ENCODE data around the gene ARHGAP24. TPM values are rescaled to one million over a fixed set of nuclear protein-coding genes. Genes with fewer than 3 reads are reported as not detected.
"Not testable (repeated sequence)": the region's sequence is repeated elsewhere in the genome, so short reads cannot be mapped to it uniquely, and the experiment has no call there.

Gene ARHGAP24
- total RNA-seq, 1 donor from 2014 or later: 11.1 TPM

- DNase-seq (ENCODE audit: low read depth) (no peak), FAIRE-seq (no peak)
- H3K36me3 ChIP-seq (ENCODE audit: control insufficient read depth, insufficient read depth, low read length): no peaks in the 10 kb centered on the region
- H3K4me3 ChIP-seq (ENCODE audit: low read depth, low read length): no peak overlapping the region
- TF ChIP-seq CTCF (IDR thresholded peaks at IDR 0.05; ENCODE audit: insufficient read depth, low read length, severe bottlenecking): no peak
- no peaks in the 10 kb centered on the region for H3K27me3 ChIP-seq (ENCODE audit: control insufficient read depth, insufficient read depth, low read length)
Observed at GRCh38 chr4:85961887-85962286, 486.9 kb downstream of the ARHGAP24 start.

- no peak for DNase-seq (ENCODE audit: low read depth)
- no peak overlapping the region for H3K4me3 ChIP-seq (ENCODE audit: low read depth, low read length)
- no peak for TF ChIP-seq CTCF (IDR thresholded peaks at IDR 0.05; ENCODE audit: insufficient read depth, low read length, severe bottlenecking)
- no peaks in the 10 kb centered on the region for H3K27me3 ChIP-seq (ENCODE audit: control insufficient read depth, insufficient read depth, low read length)
- FAIRE-seq: no peak
- no peaks in the 10 kb centered on the region for H3K36me3 ChIP-seq (ENCODE audit: control insufficient read depth, insufficient read depth, low read length)
Observed at GRCh38 chr4:85963231-85963630, 488.3 kb downstream of the ARHGAP24 start.

DNA sequence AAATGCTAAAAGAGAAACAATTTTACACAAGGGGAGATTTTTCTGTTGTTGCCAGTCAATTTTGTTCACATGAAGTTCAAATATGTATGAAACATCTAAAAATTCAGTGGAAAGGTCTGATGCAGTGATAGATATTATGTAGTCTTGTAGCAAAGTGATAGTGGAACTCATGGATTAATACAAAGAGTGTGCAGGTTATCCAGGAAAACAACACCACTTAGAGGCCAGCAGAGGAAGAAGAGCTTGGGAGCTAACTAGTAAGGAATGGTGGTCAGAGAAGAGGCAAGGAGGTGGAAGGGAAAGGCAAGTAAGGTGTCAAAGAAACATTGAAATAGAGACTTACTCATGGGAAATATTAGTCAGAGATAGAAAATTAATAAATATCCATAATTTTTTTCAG is 489.3 kb downstream of the ARHGAP24 start:
- Histone ChIP-seq H3K4me3 (ENCODE audit: low read depth, low read length) (no peak overlapping the region), H3K27me3 (ENCODE audit: control insufficient read depth, insufficient read depth, low read length) (no peaks in the 10 kb centered on the region), H3K36me3 (ENCODE audit: control insufficient read depth, insufficient read depth, low read length) (no peaks in the 10 kb centered on the region)
- DNase-seq (ENCODE audit: low read depth): no peak
- no peak for TF ChIP-seq CTCF (IDR thresholded peaks at IDR 0.05; ENCODE audit: insufficient read depth, low read length, severe bottlenecking)
- no peak for FAIRE-seq

DNA sequence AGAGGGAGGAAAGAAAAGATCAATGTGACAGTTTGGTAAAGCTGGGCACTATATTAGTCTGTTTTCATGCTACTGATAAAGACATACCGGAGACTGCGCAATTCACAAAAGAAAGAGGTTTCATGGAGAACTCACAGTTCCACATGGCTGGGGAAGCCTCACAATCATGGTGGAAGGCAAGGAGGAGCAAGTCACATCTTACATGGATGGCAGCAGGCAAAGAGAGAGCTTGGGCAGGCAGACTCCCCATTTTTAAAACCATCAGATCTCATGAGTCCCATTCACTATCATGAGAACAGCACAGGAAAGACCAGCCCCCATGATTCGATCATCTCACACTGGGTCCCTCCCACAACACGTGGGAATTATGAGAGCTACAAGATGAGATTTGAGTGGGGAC is 490.1 kb downstream of the ARHGAP24 start:
- H3K27me3 ChIP-seq (ENCODE audit: control insufficient read depth, insufficient read depth, low read length); H3K36me3 ChIP-seq (ENCODE audit: control insufficient read depth, insufficient read depth, low read length); DNase-seq (ENCODE audit: low read depth); H3K4me3 ChIP-seq (ENCODE audit: low read depth, low read length); FAIRE-seq: not testable (repeated sequence)

DNA sequence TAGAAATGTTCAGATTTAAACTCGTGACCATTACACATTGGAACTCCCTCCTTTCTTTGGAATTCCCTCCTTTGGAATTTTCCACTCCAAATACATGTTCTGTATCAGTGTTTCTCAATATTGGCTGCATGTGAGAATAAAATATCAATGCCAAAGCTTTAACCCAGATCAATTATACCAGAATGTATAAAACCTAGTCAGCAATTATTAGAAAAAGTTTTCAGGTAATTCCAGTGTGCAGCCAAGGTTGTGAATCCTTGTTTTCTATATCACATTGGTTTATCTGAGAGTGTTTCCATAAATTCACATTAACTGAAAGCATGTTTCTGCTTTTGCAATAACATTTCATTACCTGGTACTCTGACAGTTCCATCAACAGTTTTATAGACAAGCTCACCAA is 490.6 kb downstream of the ARHGAP24 start:
- no peak for FAIRE-seq
- no peak for DNase-seq (ENCODE audit: low read depth)
- no peak for TF ChIP-seq CTCF (IDR thresholded peaks at IDR 0.05; ENCODE audit: insufficient read depth, low read length, severe bottlenecking)
- H3K36me3 ChIP-seq (ENCODE audit: control insufficient read depth, insufficient read depth, low read length): no peaks in the 10 kb centered on the region
- H3K4me3 ChIP-seq (ENCODE audit: low read depth, low read length): no peak overlapping the region
- no peaks in the 10 kb centered on the region for H3K27me3 ChIP-seq (ENCODE audit: control insufficient read depth, insufficient read depth, low read length)

DNA sequence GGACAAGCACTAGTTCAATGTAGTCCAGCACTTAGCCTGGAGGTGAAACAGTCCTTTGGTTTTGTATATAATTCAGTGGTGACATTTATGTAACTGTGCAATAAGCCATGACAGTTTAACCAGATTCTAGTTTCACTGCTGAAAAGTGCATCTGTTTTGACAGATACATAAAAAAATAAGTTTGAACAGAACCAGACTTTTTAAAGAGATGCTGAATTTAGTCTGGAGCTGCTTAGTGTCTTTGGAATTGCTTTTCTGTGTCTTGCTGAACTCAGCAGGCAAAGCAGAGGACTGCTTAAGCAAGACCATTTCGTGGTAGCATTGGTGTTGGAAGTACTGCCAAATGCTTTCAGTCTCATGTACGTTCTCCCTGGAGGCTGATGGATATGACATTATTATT is 491.4 kb downstream of the ARHGAP24 start:
- no peak overlapping the region for H3K4me3 ChIP-seq (ENCODE audit: low read depth, low read length)
- H3K36me3 ChIP-seq (ENCODE audit: control insufficient read depth, insufficient read depth, low read length): no peaks in the 10 kb centered on the region
- no peak for TF ChIP-seq CTCF (IDR thresholded peaks at IDR 0.05; ENCODE audit: insufficient read depth, low read length, severe bottlenecking)
- no peaks in the 10 kb centered on the region for H3K27me3 ChIP-seq (ENCODE audit: control insufficient read depth, insufficient read depth, low read length)
- FAIRE-seq (no peak), DNase-seq (ENCODE audit: low read depth) (no peak)

All from bronchial epithelial cell (primary cell).